ENCODE data around the gene CFLAR. TPM values are rescaled to one million over a fixed set of nuclear protein-coding genes. Genes with fewer than 3 reads are reported as not detected.

CFLAR gene
- total RNA-seq, 1 experiment from 2014 or later, result 7.6 TPM

GRCh38 chr2:201144101-201145051 is 28.4 kb downstream of the CFLAR start:
- H3K27ac ChIP-seq (ENCODE audit: insufficient read length, low read depth, low read length), result no peak overlapping the region
- no peaks in the 10 kb centered on the region for H3K79me1 ChIP-seq (ENCODE audit: insufficient read depth, low read depth, low read length, poor library complexity, severe bottlenecking)
- no peak overlapping the region for H2BK5ac ChIP-seq (ENCODE audit: insufficient read length, low read length)
- no peak overlapping the region for H2BK120ac ChIP-seq (ENCODE audit: low read depth, low read length, poor library complexity, severe bottlenecking)
- Mint-ChIP-seq H3K4me3 (no peak overlapping the region), H3K27me3 (ENCODE audit: low read depth) (no peaks in the 10 kb centered on the region), H3K9me3 (no peaks in the 10 kb centered on the region), H3K4me1 (peaks cover 10 to 16% of the 10 kb centered on the region in 2 experiments), H3K27ac (no peak overlapping the region), H3K36me3 (ENCODE audit: insufficient read depth in 1 of 3, low read depth in 3 of 3) (no peaks in the 10 kb centered on the region)
- no peak overlapping the region for H3K56ac ChIP-seq (ENCODE audit: insufficient read length, low read depth, low read length)
- no CpG with 5 or more reads among the region's 5 CpGs for WGBS (ENCODE audit: extremely low coverage, insufficient read length, low lambda C conversion rate)
- H3K4me1 ChIP-seq (ENCODE audit: insufficient read depth, low read length), result peaks cover 3% of the 10 kb centered on the region; the same call in 1 of the 2 replicates
- no peak overlapping the region for H3K9ac ChIP-seq (ENCODE audit: extremely low read depth, insufficient read length, low read length)
- no peak for TF ChIP-seq CTCF (conservative IDR thresholded peaks at IDR 0.05)
- no peaks in the 10 kb centered on the region for H4K20me1 ChIP-seq (ENCODE audit: control insufficient read depth, insufficient read depth, insufficient read length)
- DNase-seq, result no peak
- H3K4me2 ChIP-seq (ENCODE audit: insufficient read depth, insufficient read length, low read length), result no peak overlapping the region
- no peak overlapping the region for H2AFZ ChIP-seq (ENCODE audit: low read length)
- no peaks in the 10 kb centered on the region for H3K27me3 ChIP-seq (ENCODE audit: insufficient read depth, low read length)
- H3K23me2 ChIP-seq (ENCODE audit: insufficient read length, low read depth, low read length, poor library complexity, severe bottlenecking), result no peaks in the 10 kb centered on the region
- H2BK15ac ChIP-seq (ENCODE audit: low read depth, low read length), result no peak overlapping the region
- no peaks in the 10 kb centered on the region for H3K9me3 ChIP-seq (ENCODE audit: control insufficient read depth, low read depth, low read length)
- H2BK20ac ChIP-seq (ENCODE audit: low read depth, low read length, poor library complexity, severe bottlenecking), result no peak overlapping the region
- no peak overlapping the region for H3K14ac ChIP-seq (ENCODE audit: insufficient read depth, low read length)
- no peak overlapping the region for H4K91ac ChIP-seq (ENCODE audit: insufficient read length, low read depth, low read length)
- no peak overlapping the region for H2AK5ac ChIP-seq (ENCODE audit: insufficient read length, low read length)
- no peak overlapping the region for H4K8ac ChIP-seq (replicated peaks; ENCODE audit: insufficient read length, low read depth, low read length)
- no peak overlapping the region for H2BK12ac ChIP-seq (ENCODE audit: insufficient read length, low read depth, low read length)
- H3K79me2 ChIP-seq (ENCODE audit: insufficient read depth, low read length), result no peaks in the 10 kb centered on the region
- H4K5ac ChIP-seq (ENCODE audit: insufficient read length, low read depth, low read length), result no peak overlapping the region
- no peak overlapping the region for H3K23ac ChIP-seq (ENCODE audit: insufficient read length, low read depth, low read length)
- no peak overlapping the region for H3K18ac ChIP-seq (ENCODE audit: insufficient read length, low read depth, low read length)
- no peak overlapping the region for H3T11ph ChIP-seq (ENCODE audit: low read length)
- no peak overlapping the region for H3K4ac ChIP-seq (ENCODE audit: low read depth, low read length)

Measured in H9 (cell line).